GM12864 (cell line): ENCODE data around the gene ITGB6.
"Not testable (repeated sequence)": the region's sequence is repeated elsewhere in the genome, so short reads cannot be mapped to it uniquely, and the experiment has no call there.

ENCODE experiments used
- DNase-seq: peaks from one replicate; pipeline ENCODE4 v3.0.0-alpha.2; 2011; ENCODE audit warnings: low read depth
- H3K4me3 ChIP-seq: 2 replicates; pipeline ENCODE4 v1.5.1; 2011; ENCODE audit warnings: mild to moderate bottlenecking, low read depth, low read length, control low read depth
- CTCF ChIP-seq: IDR thresholded peaks from 2 replicates; pipeline ENCODE4 v1.5.1; 2011; ENCODE audit warnings: low read depth, mild to moderate bottlenecking, moderate library complexity, low read length, control low read depth, inconsistent platforms; ENCODE audit errors: missing control alignments

Gene ITGB6

GRCh38 chr2:160194351-160194750 lies 5.7 kb downstream of the ITGB6 start:
- no peak for DNase-seq
- TF ChIP-seq CTCF = no peak
- H3K4me3 ChIP-seq = no peak overlapping the region

- not testable (repeated sequence) for DNase-seq, H3K4me3 ChIP-seq
Observed at GRCh38 chr2:160181146-160181836, 18.8 kb downstream of the ITGB6 start.

GRCh38 chr2:160180690-160181089 lies 19.4 kb downstream of the ITGB6 start:
- H3K4me3 ChIP-seq = not testable (repeated sequence)

GRCh38 chr2:160180172-160180571 lies 19.9 kb downstream of the ITGB6 start:
- DNase-seq = no peak
- no peak overlapping the region for H3K4me3 ChIP-seq
- TF ChIP-seq CTCF = no peak

More at GRCh38 chr2:160180690-160181089, 19.4 kb downstream of the ITGB6 start:
- not testable (repeated sequence) for DNase-seq

- TF ChIP-seq CTCF = no peak
- no peak overlapping the region for H3K4me3 ChIP-seq
- DNase-seq = no peak
Observed at GRCh38 chr2:160175169-160176134, 24.6 kb downstream of the ITGB6 start.

GRCh38 chr2:160174322-160174721 lies 25.8 kb downstream of the ITGB6 start:
- TF ChIP-seq CTCF = no peak
- no peak overlapping the region for H3K4me3 ChIP-seq
- no peak for DNase-seq

- TF ChIP-seq CTCF = no peak
- DNase-seq = no peak
- no peak overlapping the region for H3K4me3 ChIP-seq
Observed at GRCh38 chr2:160169988-160170387, 30.1 kb downstream of the ITGB6 start.
